Activated T-helper 1 cell treated with Interleukin-2 at 50 U/mL for 16 hours (primary cell): ENCODE data around the gene ZBTB37.
"Not testable (repeated sequence)": the region's sequence is repeated elsewhere in the genome, so short reads cannot be mapped to it uniquely, and the experiment has no call there.

ENCODE experiments used
- DNase-seq: peaks from one replicate; pipeline ENCODE4 v3.0.0-alpha.2; 2020; ENCODE audit warnings: low read depth

The ZBTB37 gene

DNA sequence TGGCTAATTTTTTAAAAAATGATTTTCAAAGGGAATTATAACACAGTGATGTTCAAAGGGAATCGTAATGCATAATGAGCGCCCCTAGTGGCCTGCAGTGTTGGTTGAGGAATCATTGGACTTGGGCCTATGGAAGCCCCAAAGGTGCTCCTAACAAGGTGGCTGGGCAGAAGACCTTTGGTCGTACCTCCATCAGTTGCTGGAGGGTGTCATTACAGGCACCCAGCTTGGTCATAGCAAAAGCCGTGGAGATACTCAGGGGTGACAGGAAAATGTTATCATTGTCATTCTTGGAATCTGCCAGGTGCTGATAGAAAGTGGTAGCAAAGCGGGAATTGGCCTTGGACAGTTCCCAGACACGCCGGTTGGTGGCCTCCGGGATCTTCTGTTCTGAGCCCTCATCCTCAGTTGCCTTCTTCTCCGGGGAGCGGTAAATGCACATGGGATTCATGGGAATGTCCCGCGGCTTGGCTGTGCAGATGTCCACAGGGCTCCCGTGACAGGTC lies 46.2 kb downstream of the ZBTB37 start:
- no peak for DNase-seq

DNA sequence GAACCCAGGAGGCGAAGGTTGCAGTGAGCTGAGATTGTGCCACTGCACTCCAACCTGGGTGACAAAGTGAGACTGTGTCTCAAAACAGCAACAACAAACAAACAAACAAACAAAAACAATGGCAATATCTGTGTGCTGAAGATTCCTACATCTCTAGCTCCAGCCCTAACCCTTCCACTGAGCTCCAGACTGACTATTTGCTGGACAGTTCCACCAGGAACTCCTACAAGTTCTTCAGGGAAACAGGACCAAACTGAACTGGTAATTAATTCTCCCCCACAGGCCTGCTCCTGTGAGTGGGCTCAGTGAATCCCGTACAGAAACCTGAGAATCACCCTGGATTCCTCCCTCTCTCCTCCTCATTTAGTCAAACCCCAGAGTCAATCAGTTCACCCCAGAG lies 47.4 kb downstream of the ZBTB37 start:
- no peak for DNase-seq

- DNase-seq = no peak
These were observed 48.5 kb downstream of the ZBTB37 start for GRCh38 chr1:173916667-173917066.

DNA sequence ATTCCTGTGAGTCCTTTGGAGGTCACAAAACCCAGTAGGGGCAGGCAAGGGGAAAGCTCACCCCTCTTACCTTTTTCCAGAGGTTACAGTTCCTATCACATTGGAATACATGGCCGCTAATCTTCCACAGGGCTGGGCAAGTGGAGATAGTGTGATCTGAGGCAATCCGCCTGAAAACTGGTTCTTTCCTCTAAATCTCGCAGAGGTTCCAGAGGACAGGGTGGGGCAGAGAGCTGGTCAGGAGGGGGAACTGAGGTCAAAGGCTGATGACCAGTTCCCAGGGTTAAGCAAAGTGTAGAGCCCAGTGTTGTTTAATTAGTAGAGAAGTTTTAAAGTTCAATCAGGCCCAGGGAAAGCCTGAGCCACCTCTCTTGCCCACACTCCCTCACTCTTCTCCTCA lies 49.0 kb downstream of the ZBTB37 start, which contains the start of gene SERPINC1:
Gene SERPINC1 (minus strand): TSS at position 179 of the 400 bp plus-strand sequence. CDS start 68 bp downstream, at position 111.
- DNase-seq = no peak

DNA sequence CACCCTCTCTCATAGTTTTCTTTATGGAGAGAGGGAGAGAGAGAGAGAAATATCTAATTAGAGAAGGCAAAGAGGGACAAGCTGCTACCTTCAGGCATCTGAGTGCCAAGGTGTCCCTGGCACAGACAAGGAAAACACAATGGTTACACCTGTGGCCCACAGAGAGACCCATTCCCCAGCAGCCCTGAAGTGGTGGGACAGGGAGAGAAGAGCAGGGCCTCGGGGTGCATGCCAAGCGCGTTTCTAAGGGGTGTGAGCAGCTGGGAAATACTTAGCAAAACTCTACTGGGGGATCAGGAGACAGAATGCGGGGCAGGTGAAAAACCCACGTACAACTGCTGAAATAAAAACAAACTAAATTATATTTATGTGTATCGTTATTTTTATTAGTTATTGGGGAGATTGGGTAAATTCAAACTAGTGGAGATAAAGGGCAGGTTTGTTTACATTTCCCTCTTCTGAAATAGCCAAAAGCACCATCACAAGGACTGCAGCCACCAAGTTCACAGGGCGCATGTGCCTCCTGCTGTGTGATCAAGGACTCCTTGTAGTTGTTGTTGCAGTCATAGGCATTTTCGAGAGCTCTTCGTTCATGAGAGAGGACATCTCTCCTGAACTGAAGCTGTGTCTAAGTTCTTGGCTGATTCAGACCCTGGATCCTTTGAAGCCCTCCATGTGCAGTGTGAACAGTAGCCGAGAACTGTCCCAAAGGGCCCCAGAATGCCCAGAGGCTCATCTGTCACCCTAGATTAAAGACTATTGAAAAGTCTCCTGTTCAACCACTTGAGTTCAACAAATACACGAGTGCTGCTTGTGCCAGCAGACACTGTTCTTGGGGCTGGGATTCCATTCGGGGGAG lies 49.7 kb downstream of the ZBTB37 start:
- no peak for DNase-seq

DNA sequence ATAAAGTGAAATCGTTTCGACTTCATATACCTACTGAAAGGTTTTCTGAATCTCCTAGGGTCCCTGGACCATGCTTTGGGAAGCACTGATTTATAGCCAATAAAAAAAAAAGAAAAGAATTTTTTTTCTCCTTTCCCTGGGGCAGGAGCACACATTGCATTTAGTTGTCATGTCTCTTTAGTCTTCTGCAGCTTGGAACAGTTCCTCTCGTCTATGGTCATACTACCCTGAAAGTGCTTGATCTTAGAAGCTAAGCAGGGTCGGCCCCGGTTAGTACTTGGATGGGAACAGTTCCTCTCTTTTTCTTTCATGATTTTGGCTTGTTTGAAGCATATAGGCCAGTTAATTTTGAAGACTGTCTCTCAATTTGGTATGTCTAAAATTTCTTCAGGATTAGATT lies 52.7 kb downstream of the ZBTB37 start:
- DNase-seq = no peak

DNA sequence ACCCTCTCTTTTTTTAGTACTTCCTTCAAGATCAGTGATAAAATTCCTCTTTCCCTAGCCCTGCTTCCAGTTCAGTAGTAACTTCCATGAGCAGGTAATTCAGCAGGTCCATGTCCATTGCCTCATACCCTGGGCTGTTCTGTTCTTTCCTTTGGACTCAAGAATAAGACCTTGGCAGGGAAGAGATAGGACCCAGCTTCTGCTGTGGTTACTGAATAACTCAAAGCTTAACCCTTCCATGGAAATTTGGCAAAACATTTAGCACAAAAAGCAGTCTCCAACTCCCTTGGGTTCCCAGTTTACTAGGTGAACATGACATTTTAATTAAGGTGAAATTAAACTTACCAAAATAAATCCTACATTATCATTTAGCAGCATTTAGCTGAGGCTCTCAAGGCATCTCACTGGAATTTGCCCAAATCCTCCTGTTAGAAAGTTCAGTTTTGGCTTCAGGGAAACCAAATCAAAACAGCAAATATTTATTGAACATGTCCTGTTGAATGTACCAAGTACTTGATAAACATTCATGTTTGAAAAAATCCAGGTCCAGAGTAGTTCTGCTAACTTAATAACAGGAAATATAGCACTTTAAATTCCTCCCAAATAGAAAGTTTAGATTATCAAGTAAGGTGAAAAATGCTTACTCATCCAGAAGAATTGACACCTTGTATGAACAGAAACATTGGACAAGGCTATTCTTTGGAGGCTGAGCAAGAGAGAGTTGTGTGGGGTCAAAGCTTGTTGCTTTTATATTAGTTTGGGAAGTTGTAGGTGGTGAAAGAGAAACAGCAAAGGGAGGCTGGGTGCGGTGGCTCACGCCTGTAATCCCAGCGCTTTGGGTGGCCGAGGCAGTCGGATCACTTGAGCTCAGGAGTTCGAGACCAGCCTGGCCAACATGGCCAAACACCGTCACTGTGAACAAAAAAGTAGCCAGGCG lies 57.4 kb downstream of the ZBTB37 start:
- no peak for DNase-seq

GRCh38 chr1:173930541-173930940 lies 62.4 kb downstream of the ZBTB37 start:
- not testable (repeated sequence) for DNase-seq

- DNase-seq = no peak
These were observed 66.3 kb downstream of the ZBTB37 start for GRCh38 chr1:173934440-173934839.

GRCh38 chr1:173937062-173937461 lies 68.9 kb downstream of the ZBTB37 start:
- no peak for DNase-seq

DNA sequence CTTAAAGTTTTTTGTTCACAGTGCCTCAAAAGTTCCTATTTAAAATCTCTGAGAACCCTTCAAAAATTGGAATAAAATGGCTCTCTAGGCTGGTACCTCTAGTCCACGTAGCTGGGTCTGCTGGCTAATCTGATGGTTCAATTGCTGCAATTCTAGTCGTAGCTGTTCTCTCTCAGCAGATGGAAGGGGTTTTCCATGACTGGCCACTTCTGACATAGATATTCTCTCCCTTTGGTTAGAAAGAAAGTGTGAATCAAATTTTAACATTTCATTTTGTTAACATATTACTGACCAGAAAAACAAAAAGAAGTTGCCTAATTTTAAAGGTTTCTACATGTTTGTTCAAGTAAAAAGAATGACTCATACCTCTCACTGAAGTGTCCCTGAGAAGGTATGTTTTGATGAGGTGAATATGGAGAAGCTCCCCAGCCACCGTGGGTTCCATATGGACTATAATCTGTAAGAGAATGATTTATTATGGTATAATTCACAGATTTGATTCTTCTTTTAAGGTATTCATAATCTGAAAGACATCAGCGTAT lies 78.3 kb downstream of the ZBTB37 start:
- no peak for DNase-seq

DNA sequence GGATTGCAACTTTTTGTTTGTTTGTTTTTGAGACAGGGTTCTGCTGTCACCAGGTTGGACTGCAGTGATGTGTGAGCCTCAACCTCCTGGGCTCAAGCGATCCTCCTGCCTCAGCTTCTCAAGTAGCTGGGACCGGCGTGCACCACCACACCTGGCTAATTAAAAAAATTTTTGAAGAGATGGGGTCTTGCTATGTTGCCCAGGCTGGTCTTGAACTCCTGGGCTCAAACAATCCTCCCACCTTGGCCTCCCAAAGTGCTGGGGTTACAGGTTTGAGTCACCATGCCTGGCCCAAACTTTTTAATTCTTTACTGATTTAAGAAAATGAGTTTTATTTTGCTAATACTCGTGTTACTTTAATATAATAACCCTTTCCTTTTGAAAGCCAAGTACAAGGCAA lies 80.4 kb downstream of the ZBTB37 start:
- DNase-seq = no peak
